DND-41 (cell line): Measurements from ENCODE around the gene LYPD6B.

ENCODE experiments used
- ATAC-seq: fragments of 200-7000 bp; cut with Tn5 transposase; 3 replicates; pipeline ENCODE4 v1.9.1; 2021; ENCODE audit warnings: low read depth; ENCODE audit not compliant: insufficient read depth
- DNase-seq: peaks from one replicate; pipeline ENCODE4 v3.0.0-alpha.2; 2020
- H2AFZ ChIP-seq: 2 replicates; pipeline ENCODE4 v1.6.0; 2012; ENCODE audit warnings: low read depth, low read length
- H3K27ac ChIP-seq: 2 replicates; pipeline ENCODE4 v1.5.1; 2012; ENCODE audit warnings: low read length, inconsistent platforms
- H3K27me3 ChIP-seq: fragments of 200-600 bp; sonication (generic); 2 replicates; pipeline ENCODE4 v1.6.0; 2012; ENCODE audit warnings: low read length, mild to moderate bottlenecking, inconsistent platforms; ENCODE audit not compliant: insufficient read depth, poor library complexity
- H3K36me3 ChIP-seq: 2 replicates; pipeline ENCODE4 v1.5.1; 2012; ENCODE audit warnings: low read length, inconsistent platforms; ENCODE audit not compliant: insufficient read depth
- H3K4me1 ChIP-seq: 2 replicates; pipeline ENCODE4 v1.5.1; 2012; ENCODE audit warnings: mild to moderate bottlenecking, low read length; ENCODE audit not compliant: insufficient read depth
- H3K4me2 ChIP-seq: 2 replicates; pipeline ENCODE4 v1.6.0; 2012; ENCODE audit warnings: mild to moderate bottlenecking, moderate library complexity, low read length, inconsistent platforms; ENCODE audit not compliant: insufficient read depth
- H3K4me3 ChIP-seq, 2 experiments: fragments of 200-600 bp in 1 of 2; shearing (Covaris generic) in 1 of 2; 2 replicates each; pipeline ENCODE4 v1.5.1; 2012 to 2016; ENCODE audit warnings: inconsistent platforms in 2 of 2, low read length in 2 of 2, mild to moderate bottlenecking in 2 of 2, low read depth in 1 of 2, moderate library complexity in 1 of 2
- H3K79me2 ChIP-seq: 2 replicates; pipeline ENCODE4 v1.6.0; 2012; ENCODE audit warnings: low read length, inconsistent platforms; ENCODE audit not compliant: insufficient read depth
- H3K9ac ChIP-seq: 2 replicates; pipeline ENCODE4 v1.6.0; 2012; ENCODE audit warnings: low read depth, mild to moderate bottlenecking, inconsistent platforms, low read length, moderate library complexity
- H3K9me3 ChIP-seq: 2 replicates; pipeline ENCODE4 v1.5.1; 2012; ENCODE audit warnings: low read length, moderate library complexity, mild to moderate bottlenecking, inconsistent platforms; ENCODE audit not compliant: insufficient read depth, severe bottlenecking
- H4K20me1 ChIP-seq: 2 replicates; pipeline ENCODE4 v1.6.0; 2012; ENCODE audit warnings: low read length; ENCODE audit not compliant: insufficient read depth
- EZH2 ChIP-seq: IDR thresholded peaks from 3 replicates; pipeline ENCODE4 v1.6.1; 2012; ENCODE audit warnings: borderline replicate concordance, low read depth, mild to moderate bottlenecking, moderate library complexity, low read length, inconsistent platforms; ENCODE audit not compliant: severe bottlenecking
- TF ChIP-seq, protein P1 (sequence below): IDR thresholded peaks from 2 replicates; pipeline ENCODE4 v1.5.1; 2012; ENCODE audit warnings: borderline replicate concordance, low read length, moderate library complexity, mild to moderate bottlenecking; ENCODE audit not compliant: poor library complexity, severe bottlenecking; ENCODE audit errors: extremely low read depth

LYPD6B gene

DNA sequence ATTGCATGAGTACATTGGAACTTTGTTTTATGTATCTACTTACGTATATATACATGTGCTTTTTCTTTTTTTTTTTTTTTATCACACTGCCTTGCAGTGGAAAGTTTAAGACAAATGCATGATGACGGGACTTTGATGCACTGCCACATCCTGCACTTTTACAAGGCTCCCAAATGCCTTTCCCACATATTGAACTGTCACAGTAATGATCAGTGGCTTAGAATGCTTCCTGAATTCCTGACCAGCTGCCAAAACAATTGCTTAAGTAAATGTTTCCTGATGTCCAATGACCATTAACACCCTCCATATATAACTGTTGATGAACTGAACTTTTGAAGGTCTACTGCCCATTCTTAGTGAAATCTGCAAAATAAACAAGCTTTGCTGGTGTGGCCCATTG, 60.2 kb downstream of the LYPD6B start:
- ATAC-seq (no peak), DNase-seq (no peak)
- TF ChIP-seq EZH2: no peak
- TF ChIP-seq, protein P1, sequence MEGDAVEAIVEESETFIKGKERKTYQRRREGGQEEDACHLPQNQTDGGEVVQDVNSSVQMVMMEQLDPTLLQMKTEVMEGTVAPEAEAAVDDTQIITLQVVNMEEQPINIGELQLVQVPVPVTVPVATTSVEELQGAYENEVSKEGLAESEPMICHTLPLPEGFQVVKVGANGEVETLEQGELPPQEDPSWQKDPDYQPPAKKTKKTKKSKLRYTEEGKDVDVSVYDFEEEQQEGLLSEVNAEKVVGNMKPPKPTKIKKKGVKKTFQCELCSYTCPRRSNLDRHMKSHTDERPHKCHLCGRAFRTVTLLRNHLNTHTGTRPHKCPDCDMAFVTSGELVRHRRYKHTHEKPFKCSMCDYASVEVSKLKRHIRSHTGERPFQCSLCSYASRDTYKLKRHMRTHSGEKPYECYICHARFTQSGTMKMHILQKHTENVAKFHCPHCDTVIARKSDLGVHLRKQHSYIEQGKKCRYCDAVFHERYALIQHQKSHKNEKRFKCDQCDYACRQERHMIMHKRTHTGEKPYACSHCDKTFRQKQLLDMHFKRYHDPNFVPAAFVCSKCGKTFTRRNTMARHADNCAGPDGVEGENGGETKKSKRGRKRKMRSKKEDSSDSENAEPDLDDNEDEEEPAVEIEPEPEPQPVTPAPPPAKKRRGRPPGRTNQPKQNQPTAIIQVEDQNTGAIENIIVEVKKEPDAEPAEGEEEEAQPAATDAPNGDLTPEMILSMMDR: no peak
- Histone ChIP-seq H3K4me2 (no peak overlapping the region), H3K4me1 (no peaks in the 10 kb centered on the region), H3K9ac (no peak overlapping the region), H2AFZ (no peak overlapping the region), H3K9me3 (no peaks in the 10 kb centered on the region), H3K79me2 (no peaks in the 10 kb centered on the region), H3K36me3 (no peaks in the 10 kb centered on the region), H3K4me3 (no peak overlapping the region), H3K27me3 (peaks cover 8% of the 10 kb centered on the region), H4K20me1 (0 out of 2 replicates have a peak, but pooled peaks cover 3% of the 10 kb centered on the region), H3K27ac (no peak overlapping the region)

DNA sequence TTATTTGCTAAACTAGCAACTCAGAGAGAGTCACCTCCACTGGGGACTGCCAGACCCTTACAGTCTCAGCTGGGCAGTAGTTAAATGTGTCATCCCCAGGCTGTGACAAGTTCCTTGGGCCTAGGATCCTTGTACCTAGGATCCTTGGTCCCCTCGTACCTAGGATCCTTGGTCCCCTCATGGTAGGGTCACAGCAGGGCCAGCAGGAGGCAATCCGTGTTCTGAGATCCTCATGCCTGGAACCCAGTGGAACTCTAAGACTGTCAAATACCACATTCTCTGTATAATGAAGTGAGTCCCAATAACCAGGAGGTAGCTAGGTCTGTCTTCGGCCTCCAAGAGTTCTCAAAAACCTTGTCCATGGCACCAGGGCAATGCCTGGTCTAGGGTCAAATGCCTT, 60.8 kb downstream of the LYPD6B start:
- Histone ChIP-seq H3K9ac (no peak overlapping the region), H3K79me2 (no peaks in the 10 kb centered on the region), H3K27me3 (peaks cover 8% of the 10 kb centered on the region), H4K20me1 (0 out of 2 replicates have a peak, but pooled peaks cover 3% of the 10 kb centered on the region), H3K4me1 (no peaks in the 10 kb centered on the region), H3K4me3 (no peak overlapping the region), H2AFZ (no peak overlapping the region), H3K36me3 (no peaks in the 10 kb centered on the region), H3K27ac (no peak overlapping the region), H3K4me2 (no peak overlapping the region), H3K9me3 (no peaks in the 10 kb centered on the region)
- DNase-seq (no peak), ATAC-seq (no peak)
- TF ChIP-seq EZH2: no peak
- TF ChIP-seq, protein P1: no peak

DNA sequence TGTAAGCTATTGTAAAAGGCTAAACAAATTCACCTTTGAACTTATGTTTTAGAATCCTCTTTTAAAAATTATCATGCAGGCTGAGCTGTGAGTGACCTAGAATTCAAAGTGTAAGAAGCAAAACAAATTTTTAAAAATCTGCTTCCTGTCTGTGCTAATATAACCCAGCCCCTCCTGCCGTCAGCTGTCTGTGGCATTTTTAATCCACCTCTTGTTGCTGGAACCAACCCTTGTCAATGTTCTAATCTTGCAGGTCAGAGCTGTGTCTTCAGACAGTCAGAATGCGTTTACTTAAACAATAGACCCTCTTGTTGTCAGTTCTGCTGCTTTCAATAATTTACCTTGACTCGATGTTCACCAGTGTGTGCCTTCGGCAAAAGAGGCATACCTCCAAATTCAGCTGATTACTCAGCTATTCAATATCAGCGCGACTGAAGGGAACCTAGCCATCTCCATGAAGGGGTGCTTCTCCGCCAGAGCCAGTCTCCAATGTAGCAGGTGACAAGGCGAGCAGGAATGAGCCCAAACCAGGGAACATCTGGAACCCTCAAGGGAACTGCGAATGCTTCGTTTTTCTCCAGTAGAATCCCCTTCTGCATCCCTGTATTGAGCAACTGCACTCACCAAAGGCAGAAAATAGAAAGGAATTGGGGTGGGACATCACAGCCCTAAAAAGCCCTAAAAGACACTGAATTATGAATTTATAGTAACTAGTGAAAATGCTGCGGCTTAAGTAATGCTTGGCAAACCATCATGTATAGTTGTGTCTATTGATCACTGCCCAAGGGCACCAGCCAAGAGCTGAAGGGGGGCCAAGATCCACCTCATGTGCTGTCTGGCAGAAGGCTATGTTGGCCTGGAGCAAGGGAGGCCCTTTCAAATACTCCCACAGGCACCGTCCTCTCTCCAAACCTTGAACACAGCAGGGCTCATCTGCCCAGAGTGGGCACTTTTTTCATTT, 62.5 kb downstream of the LYPD6B start:
- no peak overlapping the region for H3K4me3 ChIP-seq

More for the DNA sequence above, 62.5 kb downstream of the LYPD6B start:
- Histone ChIP-seq H3K4me1 (no peaks in the 10 kb centered on the region), H3K79me2 (no peaks in the 10 kb centered on the region), H3K27ac (no peak overlapping the region), H3K9me3 (peaks cover 3% of the 10 kb centered on the region), H3K9ac (no peak overlapping the region), H2AFZ (no peak overlapping the region), H4K20me1 (no peaks in the 10 kb centered on the region), H3K36me3 (no peaks in the 10 kb centered on the region), H3K27me3 (peaks cover 8% of the 10 kb centered on the region), H3K4me2 (no peak overlapping the region)
- TF ChIP-seq, protein P1: no peak
- TF ChIP-seq EZH2: no peak
- ATAC-seq (no peak), DNase-seq (no peak)
